ENCODE measurements around the gene NFATC4. TPM values are rescaled to one million over a fixed set of nuclear protein-coding genes. Genes with fewer than 3 reads are reported as not detected.

The NFATC4 gene
- total RNA-seq, 1 experiment from 2014 or later = 7.6 TPM

DNA sequence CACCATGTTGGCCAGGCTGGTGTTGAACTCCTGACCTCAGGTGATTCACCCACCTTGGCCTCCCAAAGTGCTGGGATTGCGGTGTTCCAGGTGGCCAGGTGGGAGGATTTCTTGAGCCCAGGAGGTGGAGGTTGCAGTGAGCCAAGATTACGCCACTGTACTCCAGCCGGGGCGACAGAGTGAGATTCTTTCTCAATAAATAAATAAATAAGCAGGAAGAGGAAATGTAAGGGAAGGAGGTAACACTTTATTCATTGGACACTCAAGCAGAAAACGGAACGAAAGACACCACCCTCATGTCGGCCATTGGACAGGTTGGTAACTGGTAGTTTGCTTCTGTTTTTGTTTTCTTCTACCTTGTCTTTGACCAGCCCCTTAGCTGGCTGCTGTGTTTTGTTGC lies 13.0 kb upstream of the NFATC4 start:
- H3K27ac ChIP-seq (ENCODE audit: low read depth, low read length) = no peak overlapping the region
- no peak overlapping the region for H3K4me2 ChIP-seq (ENCODE audit: low read length)
- H3K9ac ChIP-seq (ENCODE audit: low read length) = no peak overlapping the region
- no peak overlapping the region for H2AFZ ChIP-seq (ENCODE audit: low read depth, low read length, poor library complexity, severe bottlenecking)
- TF ChIP-seq EZH2phosphoT487 (IDR thresholded peaks at IDR 0.05; ENCODE audit: borderline replicate concordance) (no peak), YY1 (IDR thresholded peaks at IDR 0.05; ENCODE audit: extremely low read depth, insufficient replicate concordance, low read depth, low read length) (no peak), ZFX (IDR thresholded peaks at IDR 0.05) (no peak), ELF1 (IDR thresholded peaks at IDR 0.05; ENCODE audit: borderline replicate concordance, low read depth) (no peak), JUND (IDR thresholded peaks at IDR 0.05) (no peak), EGR1 (IDR thresholded peaks at IDR 0.05; ENCODE audit: low read depth) (no peak), EZH2 (IDR thresholded peaks at IDR 0.05) (no peak), SP1 (IDR thresholded peaks at IDR 0.05; ENCODE audit: low read depth) (no peak), SIN3A (IDR thresholded peaks at IDR 0.05; ENCODE audit: low read depth) (no peak), SRF (IDR thresholded peaks at IDR 0.05; ENCODE audit: low read depth) (no peak), CEBPB (IDR thresholded peaks at IDR 0.05; ENCODE audit: low read depth) (no peak)
- TF ChIP-seq, protein P1, sequence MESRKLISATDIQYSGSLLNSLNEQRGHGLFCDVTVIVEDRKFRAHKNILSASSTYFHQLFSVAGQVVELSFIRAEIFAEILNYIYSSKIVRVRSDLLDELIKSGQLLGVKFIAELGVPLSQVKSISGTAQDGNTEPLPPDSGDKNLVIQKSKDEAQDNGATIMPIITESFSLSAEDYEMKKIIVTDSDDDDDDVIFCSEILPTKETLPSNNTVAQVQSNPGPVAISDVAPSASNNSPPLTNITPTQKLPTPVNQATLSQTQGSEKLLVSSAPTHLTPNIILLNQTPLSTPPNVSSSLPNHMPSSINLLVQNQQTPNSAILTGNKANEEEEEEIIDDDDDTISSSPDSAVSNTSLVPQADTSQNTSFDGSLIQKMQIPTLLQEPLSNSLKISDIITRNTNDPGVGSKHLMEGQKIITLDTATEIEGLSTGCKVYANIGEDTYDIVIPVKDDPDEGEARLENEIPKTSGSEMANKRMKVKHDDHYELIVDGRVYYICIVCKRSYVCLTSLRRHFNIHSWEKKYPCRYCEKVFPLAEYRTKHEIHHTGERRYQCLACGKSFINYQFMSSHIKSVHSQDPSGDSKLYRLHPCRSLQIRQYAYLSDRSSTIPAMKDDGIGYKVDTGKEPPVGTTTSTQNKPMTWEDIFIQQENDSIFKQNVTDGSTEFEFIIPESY (IDR thresholded peaks at IDR 0.05; ENCODE audit: extremely low read depth, insufficient replicate concordance, low read length) = no peak
- TF ChIP-seq, protein P2, sequence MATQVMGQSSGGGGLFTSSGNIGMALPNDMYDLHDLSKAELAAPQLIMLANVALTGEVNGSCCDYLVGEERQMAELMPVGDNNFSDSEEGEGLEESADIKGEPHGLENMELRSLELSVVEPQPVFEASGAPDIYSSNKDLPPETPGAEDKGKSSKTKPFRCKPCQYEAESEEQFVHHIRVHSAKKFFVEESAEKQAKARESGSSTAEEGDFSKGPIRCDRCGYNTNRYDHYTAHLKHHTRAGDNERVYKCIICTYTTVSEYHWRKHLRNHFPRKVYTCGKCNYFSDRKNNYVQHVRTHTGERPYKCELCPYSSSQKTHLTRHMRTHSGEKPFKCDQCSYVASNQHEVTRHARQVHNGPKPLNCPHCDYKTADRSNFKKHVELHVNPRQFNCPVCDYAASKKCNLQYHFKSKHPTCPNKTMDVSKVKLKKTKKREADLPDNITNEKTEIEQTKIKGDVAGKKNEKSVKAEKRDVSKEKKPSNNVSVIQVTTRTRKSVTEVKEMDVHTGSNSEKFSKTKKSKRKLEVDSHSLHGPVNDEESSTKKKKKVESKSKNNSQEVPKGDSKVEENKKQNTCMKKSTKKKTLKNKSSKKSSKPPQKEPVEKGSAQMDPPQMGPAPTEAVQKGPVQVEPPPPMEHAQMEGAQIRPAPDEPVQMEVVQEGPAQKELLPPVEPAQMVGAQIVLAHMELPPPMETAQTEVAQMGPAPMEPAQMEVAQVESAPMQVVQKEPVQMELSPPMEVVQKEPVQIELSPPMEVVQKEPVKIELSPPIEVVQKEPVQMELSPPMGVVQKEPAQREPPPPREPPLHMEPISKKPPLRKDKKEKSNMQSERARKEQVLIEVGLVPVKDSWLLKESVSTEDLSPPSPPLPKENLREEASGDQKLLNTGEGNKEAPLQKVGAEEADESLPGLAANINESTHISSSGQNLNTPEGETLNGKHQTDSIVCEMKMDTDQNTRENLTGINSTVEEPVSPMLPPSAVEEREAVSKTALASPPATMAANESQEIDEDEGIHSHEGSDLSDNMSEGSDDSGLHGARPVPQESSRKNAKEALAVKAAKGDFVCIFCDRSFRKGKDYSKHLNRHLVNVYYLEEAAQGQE (IDR thresholded peaks at IDR 0.05; ENCODE audit: low read depth) = no peak
- BruUV-seq (replicated peaks) = no TSS peak
- no peaks in the 10 kb centered on the region for H3K9me3 ChIP-seq (ENCODE audit: control insufficient read depth in 1 of 2, insufficient read depth in 1 of 2, low read depth in 1 of 2, low read length in 2 of 2)
- no peak for ATAC-seq
- intact Hi-C loops (cut with micrococcal nuclease) = no loop called here
- no peaks in the 10 kb centered on the region for H3K9me2 ChIP-seq (ENCODE audit: insufficient read depth)
- H4K20me1 ChIP-seq (ENCODE audit: insufficient read depth) = no peaks in the 10 kb centered on the region
- ChIA-PET RAD21 (ENCODE audit: low non-redundant PET in 1 of 2, low total read pairs in 2 of 2, uncharacterized antibody in 2 of 2, unreplicated experiment in 2 of 2) (no interaction called here), POLR2A (no interaction called here), CTCF (no interaction called here)
- DNase-seq (ENCODE audit: low read depth, low spot score) = no peak
- no peak overlapping the region for H3K4me3 ChIP-seq (replicated peaks in 1 of 2; ENCODE audit: low read depth in 1 of 2, low read length in 2 of 2)
- H3K79me2 ChIP-seq (ENCODE audit: insufficient read depth, low read length) = no peaks in the 10 kb centered on the region
- H3K4me1 ChIP-seq (ENCODE audit: control insufficient read depth in 1 of 2, insufficient read depth in 2 of 2, low read length in 2 of 2) = peaks cover 5 to 22% of the 10 kb centered on the region in 2 experiments; a peak in 3 of 4 replicates
- no peaks in the 10 kb centered on the region for H3K27me3 ChIP-seq (ENCODE audit: insufficient read depth, low read length)
- H3K36me3 ChIP-seq (ENCODE audit: control insufficient read depth in 1 of 2, insufficient read depth in 2 of 2, low read length in 2 of 2) = no peaks in the 10 kb centered on the region
